ENCODE measurements around the gene ALG2. TPM values are rescaled to one million over a fixed set of nuclear protein-coding genes. Genes with fewer than 3 reads are reported as not detected.

The ALG2 gene
- total RNA-seq, 1 donor from 2014 or later = 39.1 TPM

DNA sequence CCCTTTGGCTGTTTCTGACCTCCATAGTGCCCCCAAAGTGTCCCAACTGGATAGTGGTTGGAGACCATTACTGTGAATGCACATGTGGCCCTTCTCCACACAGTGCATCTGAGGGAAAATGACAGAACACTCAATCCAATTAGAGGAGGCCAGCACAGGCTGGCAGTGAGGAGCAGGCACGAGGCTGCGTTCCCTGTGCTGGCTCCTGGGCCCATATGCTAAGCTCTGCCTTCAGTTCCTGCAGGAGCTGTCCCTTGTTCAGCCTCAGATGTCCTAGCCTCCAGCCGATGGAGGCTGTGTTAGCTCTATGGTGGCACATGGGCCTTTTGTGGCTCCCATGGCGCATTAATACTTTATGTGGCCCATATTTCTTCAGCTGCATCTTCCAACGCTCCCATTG lies 35.8 kb downstream of the ALG2 start:
- TF ChIP-seq, protein P1, sequence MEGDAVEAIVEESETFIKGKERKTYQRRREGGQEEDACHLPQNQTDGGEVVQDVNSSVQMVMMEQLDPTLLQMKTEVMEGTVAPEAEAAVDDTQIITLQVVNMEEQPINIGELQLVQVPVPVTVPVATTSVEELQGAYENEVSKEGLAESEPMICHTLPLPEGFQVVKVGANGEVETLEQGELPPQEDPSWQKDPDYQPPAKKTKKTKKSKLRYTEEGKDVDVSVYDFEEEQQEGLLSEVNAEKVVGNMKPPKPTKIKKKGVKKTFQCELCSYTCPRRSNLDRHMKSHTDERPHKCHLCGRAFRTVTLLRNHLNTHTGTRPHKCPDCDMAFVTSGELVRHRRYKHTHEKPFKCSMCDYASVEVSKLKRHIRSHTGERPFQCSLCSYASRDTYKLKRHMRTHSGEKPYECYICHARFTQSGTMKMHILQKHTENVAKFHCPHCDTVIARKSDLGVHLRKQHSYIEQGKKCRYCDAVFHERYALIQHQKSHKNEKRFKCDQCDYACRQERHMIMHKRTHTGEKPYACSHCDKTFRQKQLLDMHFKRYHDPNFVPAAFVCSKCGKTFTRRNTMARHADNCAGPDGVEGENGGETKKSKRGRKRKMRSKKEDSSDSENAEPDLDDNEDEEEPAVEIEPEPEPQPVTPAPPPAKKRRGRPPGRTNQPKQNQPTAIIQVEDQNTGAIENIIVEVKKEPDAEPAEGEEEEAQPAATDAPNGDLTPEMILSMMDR (conservative IDR thresholded peaks at IDR 0.05; ENCODE audit: low read depth, low read length) = no peak
- H3K4me3 ChIP-seq (ENCODE audit: low read depth, low read length) = no peak overlapping the region
- DNase-seq (ENCODE audit: low read depth) = no peak

DNA sequence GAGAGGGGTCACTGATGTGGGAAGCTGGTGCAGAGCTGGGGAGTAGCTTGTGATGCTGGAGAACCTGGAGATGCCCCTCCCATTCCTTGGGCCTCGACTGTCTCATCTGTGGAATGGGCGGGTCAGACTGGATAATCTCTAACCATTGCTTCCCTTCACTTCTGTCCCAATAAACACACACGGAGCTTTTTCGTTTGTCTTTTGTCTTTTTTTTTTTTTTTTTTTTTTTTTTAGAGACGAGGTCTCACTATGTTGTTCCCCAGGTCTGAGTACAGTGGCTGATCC lies 36.5 kb downstream of the ALG2 start:
- DNase-seq (ENCODE audit: low read depth) = no peak
- TF ChIP-seq, protein P1 (conservative IDR thresholded peaks at IDR 0.05; ENCODE audit: low read depth, low read length) = no peak
- H3K4me3 ChIP-seq (ENCODE audit: low read depth, low read length) = peak overlapping the region; percentile 59

DNA sequence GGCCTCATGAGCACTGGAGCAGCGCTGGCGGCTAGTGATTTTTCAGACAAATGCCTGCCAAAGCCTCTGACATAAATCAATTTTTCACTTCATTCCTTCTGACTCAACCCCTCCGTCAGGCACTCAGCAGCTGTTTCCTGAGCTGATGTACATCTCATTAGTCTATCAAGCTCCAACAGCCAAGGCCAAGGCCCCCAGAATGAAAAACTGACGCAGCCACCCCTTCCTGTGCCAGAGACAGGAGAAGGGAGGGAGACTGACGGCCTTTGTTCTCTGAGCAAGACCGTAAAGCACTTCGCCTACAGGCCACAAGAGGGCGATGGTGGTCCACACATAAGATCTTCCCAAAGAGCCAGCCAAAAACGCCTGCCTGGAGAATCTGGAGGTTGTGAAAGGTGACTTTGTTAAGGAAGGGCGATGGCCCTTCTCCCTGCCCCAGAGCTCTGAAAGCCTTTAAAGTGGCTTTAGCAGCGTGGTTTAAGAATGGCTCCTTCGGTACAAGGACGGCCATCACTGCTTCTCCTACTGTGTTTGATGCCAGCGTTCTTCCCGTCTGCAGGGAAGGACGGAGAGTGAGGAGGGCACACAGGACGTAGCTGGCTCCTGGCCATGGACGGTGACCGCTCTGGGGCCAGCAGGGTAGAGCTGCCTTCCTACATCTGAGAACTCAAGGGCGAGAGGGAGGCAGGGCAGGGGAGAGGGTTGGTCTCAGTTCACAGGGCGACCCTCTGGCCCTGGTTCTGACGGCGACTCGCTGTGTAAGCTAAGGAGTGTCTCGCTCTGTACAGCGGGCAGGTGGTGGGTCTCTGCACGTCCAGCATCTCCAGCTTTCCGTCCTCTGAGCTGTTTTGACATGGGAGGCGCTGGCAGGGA lies 37.0 kb downstream of the ALG2 start:
- peak overlapping the region; percentile 59 for H3K4me3 ChIP-seq (ENCODE audit: low read depth, low read length)
- TF ChIP-seq, protein P1 (conservative IDR thresholded peaks at IDR 0.05; ENCODE audit: low read depth, low read length) = peak; percentile 98
- peak; percentile 74 for DNase-seq (ENCODE audit: low read depth)

DNA sequence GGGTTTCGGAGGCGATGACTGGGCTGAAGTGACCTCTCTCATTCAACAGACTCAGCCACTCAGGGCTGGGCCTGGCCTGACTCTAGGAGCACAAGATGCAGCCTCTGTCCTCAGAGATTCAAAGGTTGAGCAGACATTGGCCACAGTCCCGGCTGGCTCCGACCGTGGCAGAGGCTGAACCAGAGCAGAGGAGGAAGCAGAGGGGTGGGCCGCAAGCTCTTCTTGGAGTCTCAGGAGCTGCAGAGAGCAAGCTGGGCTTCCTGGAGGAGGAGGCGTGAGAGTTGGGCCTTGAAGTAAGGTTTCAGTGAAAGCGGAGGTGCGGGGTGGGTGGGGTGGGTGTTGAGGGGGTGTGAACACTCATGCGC lies 37.6 kb downstream of the ALG2 start:
- no peak for DNase-seq (ENCODE audit: low read depth)
- TF ChIP-seq, protein P1 (conservative IDR thresholded peaks at IDR 0.05; ENCODE audit: low read depth, low read length) = no peak
- H3K4me3 ChIP-seq (ENCODE audit: low read depth, low read length) = no peak overlapping the region

DNA sequence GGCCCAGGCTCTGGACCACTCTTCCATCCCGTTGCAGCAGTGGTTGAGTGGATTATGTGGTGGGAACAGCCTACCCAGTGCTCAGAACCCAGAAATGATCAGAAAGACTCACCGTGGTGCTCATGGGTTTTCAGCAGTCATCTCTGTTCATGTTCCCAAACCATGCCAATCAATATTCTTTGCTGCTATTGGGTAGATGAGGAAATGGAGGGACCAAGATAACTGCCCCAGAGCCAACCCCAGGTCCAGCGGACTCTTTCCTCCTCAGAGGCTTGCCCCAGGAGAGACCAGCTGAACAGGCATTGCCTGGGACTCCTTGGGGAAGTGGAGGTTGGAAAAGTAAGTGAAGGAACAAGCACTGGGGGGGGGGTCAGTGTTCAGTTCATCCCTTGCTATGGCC lies 38.1 kb downstream of the ALG2 start:
- TF ChIP-seq, protein P1 (conservative IDR thresholded peaks at IDR 0.05; ENCODE audit: low read depth, low read length) = no peak
- no peak overlapping the region for H3K4me3 ChIP-seq (ENCODE audit: low read depth, low read length)
- DNase-seq (ENCODE audit: low read depth) = no peak

DNA sequence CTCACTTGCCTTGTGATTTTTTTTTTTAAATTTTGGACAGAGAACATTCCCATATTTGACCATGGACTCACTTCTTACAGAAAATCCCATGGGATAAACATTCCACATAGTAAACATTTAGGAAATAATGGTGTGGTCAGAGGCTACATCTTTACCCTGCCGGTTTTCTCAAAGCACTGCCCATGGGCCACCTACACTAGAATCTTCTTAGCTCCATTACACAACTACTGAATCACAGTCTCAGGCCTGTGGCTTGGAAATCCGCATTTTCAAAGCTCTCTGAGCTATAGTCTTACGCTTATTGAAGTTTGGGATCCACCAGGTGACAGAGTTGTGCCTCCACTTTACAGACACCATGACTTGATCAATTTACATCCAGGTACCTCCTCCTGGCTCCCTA lies 39.4 kb downstream of the ALG2 start:
- TF ChIP-seq, protein P1 (conservative IDR thresholded peaks at IDR 0.05; ENCODE audit: low read depth, low read length) = no peak
- H3K4me3 ChIP-seq (ENCODE audit: low read depth, low read length) = no peak overlapping the region
- DNase-seq (ENCODE audit: low read depth) = no peak

DNA sequence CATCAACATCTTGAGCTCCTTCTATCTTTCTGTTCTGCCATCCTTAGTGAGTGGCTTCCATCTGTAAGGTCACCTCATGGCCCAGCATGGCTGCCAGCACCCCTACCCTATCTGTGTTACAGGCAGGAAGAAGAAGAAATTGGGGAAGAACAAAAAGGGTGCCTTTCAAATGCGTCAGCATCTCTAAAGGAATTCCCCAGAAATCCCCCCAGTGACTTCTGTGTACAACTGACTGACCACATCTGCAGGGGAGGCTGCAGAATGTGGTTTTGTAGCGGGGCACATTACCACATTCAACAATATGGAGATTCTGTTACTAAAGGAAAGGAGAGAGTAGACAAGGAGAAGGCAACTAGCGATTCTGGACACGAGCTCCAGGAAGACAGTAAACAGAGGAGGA lies 40.1 kb downstream of the ALG2 start:
- TF ChIP-seq, protein P1 (conservative IDR thresholded peaks at IDR 0.05; ENCODE audit: low read depth, low read length) = no peak
- no peak overlapping the region for H3K4me3 ChIP-seq (ENCODE audit: low read depth, low read length)
- DNase-seq (ENCODE audit: low read depth) = no peak

Measured in epithelial cell of proximal tubule (primary cell).